Cardiac septum (tissue), 1 donor: ENCODE results near the gene C19orf85. TPM values are rescaled to one million over a fixed set of nuclear protein-coding genes. Genes with fewer than 3 reads are reported as not detected.

ENCODE experiments used
- DNase-seq: peaks from one replicate; pipeline ENCODE4 v3.0.0-alpha.2; 2020; ENCODE audit warnings: low spot score
- intact Hi-C: fragments of 100-400 bp; cut with DNase I; formaldehyde crosslinking; loops from one replicate; pipeline ENCODE4 v1.14.0; 2022
- total RNA-seq: library from RNA; stranded (reverse); fragmentation: NEBNext Ultra II Directional; extraction: Animal tissue kit (Norgen Biotek cat#: 25700); gene quantifications from one replicate; pipeline ENCODE4 v1.2.1, GENCODE V29; 2021
- donor health status: DM: no; HTN: no; CAD: no.

Gene C19orf85
- total RNA-seq, 1 donor from 2014 or later = not detected

DNA sequence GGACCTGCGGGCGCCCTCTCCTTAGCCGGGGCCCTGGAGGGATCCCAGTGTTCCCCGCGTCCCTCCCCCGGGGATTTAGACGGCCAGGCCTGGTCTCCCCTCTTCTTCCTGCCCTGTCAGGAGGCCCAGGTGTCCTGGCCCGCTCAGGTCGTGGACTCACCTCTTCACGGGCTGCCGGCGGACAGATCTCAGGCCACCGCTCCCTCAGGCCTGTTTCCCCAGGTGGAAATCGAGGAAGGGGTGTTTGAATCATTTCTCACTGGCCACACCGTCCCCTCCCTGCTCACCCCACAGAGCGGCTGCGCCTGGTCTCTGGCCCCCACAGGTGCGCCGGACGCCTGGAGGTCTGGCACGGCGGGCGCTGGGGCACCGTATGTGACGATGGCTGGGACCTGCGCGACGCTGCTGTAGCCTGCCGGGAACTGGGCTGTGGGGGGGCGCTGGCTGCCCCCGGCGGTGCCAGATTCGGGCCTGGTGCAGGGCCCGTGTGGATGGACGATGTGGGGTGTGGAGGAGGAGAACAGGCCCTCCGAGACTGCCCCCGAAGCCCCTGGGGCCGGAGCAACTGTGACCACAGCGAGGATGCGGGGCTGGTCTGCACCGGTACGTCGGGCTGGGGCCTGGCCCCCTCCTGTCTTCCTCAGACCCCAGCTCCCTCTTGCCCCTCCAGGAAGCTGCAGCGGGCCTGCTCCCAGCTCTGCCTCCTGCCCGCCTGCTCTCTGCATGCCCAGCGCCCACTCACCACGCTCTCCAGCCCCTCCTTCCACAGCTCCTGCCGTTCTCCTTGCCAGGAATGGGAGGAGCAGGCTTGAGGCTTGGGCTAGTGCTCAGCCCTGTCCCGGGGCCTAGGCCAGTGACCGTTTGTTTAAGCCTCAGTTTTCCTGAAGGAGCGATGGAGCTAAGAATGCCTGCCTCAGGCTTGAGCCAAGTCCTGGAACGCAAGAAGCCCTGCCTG, 26.2 kb upstream of the C19orf85 start:
- intact Hi-C loops = no loop called here
- DNase-seq = no peak

DNA sequence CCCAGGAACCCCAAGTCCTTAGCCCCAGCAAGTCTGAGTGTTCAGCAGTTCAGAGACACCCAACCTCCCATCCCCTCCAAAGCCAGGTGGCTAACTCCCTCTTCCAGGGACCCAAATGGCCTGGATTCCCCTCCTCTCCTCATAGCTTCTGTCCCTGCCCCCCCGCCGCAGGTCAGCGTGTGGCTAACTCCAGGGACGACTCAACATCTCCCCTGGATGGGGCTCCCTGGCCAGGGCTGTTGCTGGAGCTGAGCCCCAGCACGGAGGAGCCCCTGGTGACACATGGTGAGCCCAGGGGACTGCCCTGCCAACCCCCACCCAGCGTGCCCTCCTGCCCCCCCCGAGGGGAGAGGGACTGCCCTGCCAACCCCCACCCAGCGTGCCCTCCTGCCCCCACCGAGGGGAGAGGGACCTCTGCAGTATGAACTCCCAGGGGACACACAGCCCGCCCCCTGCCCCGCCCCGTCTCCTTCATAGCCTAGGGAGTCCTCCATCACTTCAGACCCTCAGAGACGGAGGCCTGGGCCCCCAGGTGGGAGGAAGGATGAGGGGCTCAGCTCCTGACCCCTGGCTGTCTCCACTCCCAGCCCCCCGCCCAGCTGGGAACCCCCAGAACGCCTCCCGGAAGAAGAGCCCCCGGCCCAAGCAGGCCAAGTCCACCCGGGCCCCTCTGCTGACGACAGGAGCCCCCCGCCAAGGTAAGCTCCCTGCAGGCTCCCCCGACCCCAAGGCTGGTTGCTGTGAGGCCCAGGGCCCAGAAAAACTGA, 25.3 kb upstream of the C19orf85 start:
- intact Hi-C loops = no loop called here
- DNase-seq = no peak

DNA sequence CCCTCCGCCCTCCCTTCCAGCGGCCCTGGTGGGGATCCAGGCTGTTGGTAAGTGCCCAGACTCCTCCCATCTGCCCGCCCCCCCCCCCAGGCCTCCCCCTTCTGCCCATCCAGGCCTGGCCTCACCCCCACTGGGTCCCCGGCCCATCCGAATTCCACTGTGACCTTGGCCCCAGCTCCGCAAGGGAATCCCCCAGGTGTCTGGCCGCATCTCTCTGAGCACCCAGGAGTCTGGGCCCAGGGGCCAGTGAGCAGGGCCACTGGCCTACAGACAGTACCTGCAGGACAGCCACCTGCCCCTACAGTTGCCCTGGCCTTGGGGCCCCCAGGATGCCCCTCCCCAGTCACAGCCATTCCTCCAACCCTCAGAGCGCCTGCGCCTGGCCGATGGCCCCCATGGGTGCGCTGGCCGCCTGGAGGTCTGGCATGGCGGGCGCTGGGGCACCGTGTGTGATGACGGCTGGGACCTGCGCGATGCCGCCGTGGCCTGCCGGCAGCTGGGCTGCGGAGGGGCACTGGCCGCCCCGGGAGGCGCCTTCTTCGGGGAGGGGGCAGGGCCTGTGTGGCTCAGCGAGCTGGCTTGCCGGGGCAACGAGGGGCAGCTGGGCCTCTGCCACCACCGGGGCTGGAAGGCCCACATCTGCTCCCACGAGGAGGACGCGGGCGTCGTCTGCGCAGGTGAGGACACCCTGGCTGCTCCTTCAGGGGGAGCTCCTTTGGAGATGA, 24.6 kb upstream of the C19orf85 start:
- intact Hi-C loops = no loop called here
- DNase-seq = no peak

DNA sequence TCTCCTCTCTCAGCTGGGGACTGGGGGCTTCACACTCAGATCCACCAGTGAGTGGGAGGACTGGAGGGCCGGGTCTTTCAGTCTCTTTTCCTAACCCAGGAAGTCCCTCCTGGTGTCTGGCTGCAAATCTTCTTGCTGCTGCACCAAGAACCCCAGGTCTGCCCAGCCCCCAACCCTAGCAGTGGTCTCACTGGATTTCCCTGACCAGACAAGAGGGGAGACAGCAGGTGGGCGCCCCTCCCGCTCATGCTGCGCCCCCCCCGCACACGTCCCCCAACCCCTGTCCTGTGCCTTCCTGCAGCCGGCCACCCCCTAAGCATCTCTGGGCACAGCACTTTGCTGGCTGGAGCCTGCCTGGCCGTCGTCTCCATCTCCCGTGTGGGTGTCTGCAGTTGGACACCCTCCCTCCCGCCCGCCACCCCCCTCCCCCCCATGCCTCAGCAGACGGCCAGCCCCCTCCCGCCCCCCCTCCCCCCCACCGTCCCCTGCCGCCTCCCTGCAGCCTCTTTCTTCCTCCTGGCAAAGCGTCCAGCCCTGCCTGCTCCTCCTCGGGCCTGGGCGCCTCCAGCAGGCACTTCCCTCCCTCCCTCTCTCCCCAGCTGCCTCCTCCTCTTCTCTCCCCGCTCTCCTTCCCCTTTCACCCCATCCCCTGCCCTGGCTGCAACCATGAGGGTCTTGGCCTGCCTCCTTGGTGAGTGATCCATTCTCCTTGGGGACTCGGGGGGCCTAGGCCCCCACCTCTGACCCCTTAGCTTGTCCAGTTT, 23.6 kb upstream of the C19orf85 start, which contains the start of gene SSC5D:
SSC5D (plus strand) TSS at position 513 of the 764 bp plus-strand sequence; CDS start at position 667, 154 bp downstream.
- intact Hi-C loops = no loop called here
- no peak for DNase-seq

DNA sequence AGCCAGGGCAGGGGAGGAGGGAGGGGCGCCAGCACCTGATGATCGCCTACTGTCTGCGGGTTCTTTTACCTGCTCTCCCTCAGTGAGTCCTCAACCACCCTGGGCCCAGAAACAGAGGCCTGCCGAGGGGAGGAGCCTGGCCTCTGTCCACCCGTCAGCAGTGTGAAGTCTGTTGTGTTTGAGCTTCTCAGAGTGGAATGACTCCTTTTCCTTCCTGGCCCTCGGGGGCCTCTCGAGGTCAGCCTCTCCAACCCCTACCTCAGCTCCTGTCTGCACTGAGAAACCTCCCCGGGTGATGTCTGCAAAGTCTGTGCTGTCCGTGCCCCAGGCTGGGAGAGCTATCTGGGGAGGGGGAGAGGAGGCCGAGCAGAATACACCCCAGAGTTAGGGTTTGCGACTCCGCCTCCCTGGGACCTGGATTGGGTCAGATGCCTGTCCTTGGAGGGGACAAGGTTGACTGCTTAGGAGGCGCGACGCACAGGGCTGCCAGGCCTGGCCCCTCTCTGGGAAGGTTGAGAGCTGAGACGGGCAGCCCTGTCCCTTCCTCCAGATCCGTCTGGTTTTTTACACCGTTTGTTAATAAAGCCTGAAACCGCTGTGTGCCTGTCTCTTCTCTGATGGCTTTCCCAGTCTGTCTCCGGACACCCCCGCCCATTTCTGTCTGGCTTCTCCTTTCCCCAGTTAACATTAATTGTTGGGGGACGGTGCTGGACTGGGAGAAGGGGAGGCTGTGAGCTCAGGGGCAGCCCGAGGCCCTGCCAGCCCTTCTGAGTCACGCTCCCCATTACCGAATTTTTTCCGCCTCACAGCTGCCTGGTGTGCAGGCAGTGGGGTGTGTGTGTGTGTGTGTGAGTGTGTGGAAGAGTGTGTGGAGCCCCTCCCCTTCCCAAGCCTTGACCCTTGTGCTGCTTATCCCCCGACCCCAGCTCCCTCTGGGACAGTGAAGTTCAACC, 22.7 kb upstream of the C19orf85 start:
- DNase-seq = no peak
- intact Hi-C loops = no loop called here

DNA sequence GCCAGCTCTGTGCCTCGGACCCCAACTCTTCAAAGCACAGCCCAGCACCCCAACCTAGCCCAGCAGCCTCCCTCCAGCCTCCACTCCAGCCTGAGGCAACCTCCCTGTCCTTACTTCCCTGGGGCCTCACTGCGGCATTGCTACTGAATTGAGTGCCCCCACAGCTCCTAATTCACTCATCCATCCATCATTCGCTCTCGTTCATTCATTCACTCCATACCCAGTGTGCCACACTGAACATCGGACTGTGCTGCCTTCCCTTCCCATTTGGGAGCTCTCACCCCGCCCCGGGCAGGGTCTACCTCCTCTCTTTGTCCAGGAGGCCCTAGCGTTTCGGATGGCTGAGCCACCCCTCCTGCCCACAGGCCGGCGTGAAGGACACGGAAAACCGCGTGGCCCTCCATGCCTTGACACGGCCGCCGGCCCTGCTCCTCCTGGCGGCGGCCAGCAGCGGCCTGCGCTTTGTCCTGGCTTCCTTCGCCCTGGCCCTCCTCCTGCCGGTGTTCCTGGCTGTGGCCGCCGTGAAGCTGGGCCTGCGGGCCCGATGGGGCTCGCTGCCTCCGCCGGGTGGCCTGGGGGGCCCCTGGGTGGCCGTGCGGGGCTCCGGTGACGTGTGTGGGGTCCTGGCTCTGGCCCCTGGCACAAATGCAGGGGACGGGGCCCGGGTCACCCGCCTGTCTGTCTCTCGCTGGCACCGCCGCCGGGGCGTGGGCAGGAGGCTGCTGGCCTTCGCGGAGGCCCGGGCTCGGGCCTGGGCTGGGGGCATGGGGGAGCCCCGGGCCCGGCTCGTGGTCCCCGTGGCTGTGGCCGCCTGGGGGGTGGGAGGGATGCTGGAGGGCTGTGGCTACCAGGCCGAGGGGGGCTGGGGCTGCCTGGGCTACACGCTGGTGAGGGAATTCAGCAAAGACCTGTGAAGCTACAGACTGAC, 21.8 kb upstream of the C19orf85 start:
- no peak for DNase-seq
- intact Hi-C loops = no loop called here

DNA sequence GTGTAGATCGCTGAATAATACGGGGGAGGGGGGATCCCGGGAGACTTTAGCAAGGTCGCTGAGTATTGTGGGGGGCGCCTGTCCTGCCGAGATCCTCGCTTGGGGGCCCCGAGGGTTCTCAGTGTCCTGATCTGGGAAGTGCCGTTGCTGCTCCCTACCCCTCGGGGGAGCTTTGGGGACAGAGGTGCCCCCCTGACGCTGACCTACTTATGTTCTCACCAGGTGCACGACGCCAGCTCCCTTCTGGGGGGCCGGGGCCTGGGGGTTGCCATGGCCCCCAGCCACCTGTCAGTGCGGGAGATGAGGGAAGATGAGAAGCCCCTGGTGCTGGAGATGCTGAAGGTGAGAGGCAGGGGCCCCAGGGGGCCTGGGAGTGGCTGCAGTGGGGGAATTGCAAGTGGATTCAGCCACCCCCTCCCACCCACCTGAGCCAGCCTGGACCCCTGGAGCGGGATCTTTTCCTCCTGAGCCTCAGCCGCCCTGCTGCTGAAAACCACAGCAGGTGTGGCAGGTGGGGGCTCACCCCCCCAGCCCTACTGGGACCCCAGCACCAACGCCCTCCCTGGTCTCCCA, 21.0 kb upstream of the C19orf85 start:
- intact Hi-C loops = no loop called here
- DNase-seq = no peak

DNA sequence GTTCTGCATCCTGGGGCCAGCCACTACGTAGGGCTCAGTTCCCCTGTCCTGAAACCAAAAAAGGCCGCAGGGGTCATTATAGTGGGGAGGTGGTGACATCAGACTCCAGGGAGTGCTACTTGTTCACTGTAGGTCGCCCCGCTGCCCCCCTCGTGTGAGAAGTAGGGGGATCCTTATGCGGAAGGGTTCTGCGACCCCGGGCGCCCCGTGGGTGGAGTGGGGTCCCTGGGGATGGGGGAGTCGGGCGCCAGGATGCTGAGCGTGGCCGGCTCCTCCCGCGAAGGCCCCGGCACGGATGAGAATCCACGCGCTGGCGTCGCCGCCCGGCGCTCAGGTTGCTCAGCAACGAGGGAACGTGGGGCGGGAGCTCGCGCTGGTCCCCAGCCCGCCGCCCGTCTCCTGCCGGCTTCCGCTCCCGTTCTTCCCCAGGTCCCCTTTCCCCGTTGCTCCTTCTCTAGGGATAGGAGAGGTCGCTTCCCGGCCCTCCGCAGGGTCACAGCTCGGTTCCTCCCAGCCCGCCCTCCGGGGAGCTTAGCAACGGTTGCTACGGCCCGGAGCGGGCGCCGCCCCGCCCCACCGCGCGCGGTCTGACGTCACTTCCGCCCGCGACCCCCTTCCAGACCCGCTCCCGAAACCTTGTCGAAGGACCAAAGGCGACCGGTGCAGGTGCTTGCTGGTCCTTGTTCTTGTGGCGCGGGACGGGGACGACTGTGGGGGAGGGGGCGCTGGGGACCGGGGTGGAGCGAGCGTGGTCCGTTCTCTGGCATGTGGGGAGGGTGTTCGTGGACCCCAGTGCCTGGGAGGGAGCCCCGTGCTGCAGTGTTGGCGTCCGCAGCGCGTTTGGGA, 20.3 kb upstream of the C19orf85 start, which contains the start of gene NAT14:
NAT14 (plus strand) TSS at position 596 of the 846 bp plus-strand sequence. CDS start 521 bp downstream, outside the sequence.
- intact Hi-C loops = no loop called here
- no peak for DNase-seq

DNA sequence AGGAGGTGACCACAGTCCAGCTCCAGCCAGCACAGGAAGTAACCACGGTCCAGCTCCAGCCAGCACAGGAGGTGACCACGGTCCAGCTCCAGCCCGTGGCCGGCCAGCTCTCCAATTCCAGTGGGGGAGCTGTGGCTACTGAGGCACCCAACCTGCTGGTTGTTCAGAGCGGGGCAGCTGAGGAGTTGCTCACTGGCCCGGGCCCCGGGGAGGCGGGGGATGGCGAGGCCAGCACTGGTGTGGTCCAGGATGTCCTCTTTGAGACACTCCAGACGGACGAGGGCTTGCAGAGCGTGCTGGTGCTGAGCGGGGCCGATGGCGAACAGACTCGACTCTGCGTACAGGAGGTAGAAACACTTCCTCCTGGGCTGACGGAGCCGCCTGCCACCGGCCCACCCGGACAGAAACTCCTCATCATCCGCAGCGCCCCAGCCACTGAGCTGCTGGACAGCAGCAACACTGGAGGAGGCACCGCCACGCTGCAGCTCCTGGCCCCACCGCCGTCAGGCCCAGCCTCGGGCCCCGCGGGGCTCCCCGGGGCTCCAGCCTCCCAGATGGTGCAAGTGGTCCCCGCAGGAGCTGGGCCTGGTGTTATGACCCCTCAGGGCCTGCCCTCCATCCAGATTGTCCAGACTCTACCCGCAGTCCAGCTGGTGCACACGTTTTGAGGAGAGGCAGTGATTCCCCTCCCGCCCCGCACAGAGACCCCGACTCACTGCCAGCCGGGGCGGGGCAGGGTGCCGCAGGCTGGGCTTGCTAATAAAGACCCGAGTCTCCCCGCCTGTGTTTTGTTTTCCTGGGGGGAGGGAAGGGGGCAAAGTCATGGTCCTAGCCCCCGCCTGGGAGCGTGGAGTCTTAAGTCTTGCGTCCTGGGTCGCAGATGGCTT, 19.4 kb upstream of the C19orf85 start:
- no peak for DNase-seq
- intact Hi-C loops = no loop called here

DNA sequence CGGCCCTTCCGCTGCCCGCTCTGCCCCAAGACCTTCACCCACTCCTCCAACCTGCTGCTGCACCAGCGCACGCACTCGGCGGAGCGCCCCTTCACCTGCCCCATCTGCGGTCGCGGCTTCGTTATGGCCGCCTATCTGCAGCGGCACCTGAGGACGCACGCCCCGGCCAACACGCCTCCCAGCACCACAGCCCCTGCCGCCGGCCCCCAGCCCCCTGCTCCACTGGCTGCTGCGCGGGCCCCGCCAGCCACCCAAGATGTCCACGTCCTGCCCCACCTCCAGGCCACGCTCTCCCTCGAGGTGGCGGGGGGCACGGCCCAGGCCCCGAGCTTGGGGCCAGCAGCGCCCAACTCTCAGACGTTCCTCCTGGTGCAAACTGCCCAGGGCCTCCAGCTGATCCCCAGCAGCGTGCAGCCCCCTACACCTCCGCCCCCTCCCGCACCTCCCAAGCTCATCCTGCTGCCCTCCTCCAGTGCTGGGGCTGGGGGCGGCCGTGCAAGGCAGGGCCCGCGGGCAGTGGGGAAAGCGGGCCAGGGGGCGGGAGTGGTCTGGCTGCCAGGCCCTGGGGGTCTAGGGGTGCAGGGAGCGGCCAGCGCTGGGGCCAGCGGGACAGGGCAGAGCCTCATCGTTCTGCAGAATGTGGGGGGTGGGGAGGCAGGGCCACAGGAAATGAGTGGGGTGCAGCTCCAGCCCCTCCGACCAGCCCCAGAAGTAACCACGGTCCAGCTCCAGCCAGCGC, 18.6 kb upstream of the C19orf85 start:
- DNase-seq = no peak
- intact Hi-C loops = no loop called here

DNA sequence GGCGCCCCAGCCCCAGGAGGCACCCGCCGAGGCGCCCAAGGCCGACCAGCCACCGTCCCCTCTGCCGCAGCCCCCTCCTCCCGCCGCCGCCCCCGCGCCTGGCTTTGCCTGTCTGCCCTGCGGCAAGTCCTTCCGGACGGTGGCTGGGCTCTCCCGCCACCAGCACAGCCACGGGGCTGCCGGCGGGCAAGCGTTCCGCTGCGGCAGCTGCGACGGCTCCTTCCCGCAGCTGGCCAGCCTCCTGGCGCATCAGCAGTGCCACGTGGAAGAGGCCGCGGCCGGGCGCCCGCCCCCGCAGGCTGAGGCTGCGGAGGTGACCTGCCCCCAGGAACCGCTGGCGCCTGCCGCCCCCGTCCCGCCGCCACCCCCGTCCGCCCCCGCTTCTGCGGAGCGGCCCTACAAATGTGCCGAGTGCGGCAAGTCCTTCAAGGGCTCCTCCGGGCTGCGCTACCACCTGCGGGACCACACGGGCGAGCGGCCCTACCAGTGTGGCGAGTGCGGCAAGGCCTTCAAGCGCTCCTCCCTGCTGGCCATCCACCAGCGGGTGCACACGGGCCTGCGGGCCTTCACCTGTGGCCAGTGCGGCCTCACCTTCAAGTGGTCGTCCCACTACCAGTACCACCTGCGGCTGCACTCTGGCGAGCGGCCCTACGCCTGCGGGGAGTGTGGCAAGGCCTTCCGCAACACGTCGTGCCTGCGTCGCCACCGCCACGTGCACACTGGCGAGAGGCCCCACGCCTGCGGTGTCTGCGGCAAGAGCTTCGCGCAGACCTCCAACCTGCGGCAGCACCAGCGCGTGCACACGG, 17.8 kb upstream of the C19orf85 start:
- no peak for DNase-seq
- intact Hi-C loops = no loop called here

DNA sequence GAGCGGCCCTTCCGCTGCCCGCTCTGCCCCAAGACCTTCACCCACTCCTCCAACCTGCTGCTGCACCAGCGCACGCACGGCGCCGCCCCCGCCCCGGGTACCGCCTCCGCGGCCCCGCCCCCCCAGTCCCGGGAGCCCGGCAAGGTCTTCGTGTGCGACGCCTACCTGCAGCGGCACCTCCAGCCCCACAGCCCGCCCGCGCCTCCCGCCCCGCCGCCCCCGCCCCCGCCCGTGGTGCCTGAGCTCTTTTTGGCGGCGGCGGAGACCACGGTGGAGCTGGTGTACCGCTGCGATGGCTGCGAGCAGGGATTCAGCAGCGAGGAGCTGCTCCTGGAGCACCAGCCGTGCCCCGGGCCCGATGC, 17.2 kb upstream of the C19orf85 start:
- no peak for DNase-seq
- intact Hi-C loops = no loop called here

DNA sequence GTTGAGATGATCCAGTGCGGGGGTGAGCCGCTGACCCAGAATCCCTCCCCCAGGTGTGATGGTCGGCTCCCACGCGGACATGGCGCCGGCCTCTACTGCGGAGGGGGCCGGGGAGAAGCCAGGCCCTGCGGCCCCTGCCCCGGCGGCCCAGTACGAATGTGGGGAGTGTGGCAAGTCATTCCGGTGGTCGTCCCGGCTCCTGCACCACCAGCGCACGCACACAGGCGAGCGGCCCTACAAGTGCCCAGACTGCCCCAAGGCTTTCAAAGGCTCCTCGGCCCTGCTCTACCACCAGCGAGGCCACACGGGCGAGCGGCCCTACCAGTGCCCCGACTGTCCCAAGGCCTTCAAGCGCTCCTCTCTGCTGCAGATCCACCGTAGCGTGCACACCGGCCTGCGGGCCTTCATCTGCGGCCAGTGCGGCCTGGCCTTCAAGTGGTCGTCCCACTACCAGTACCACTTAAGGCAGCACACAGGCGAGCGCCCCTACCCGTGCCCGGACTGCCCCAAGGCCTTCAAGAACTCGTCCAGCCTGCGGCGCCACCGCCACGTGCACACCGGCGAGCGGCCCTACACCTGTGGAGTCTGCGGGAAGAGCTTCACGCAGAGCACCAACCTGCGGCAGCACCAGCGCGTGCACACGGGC, 16.7 kb upstream of the C19orf85 start:
- no peak for DNase-seq
- intact Hi-C loops = no loop called here
